ENCODE results near the gene FAM193A. TPM values are rescaled to one million over a fixed set of nuclear protein-coding genes. Genes with fewer than 3 reads are reported as not detected.

Gene FAM193A
- polyA plus RNA-seq, 1 experiment = 5.9 TPM

GRCh38 chr4:2695346-2696060, 159.1 kb downstream of the FAM193A start:
- CTCF ChIA-PET = interaction anchor here (0.6 kb wide), 2 partner anchors 25 to 36 kb away, joined by 3 to 6 read pairs; no protein-coding TSS in a partner anchor

DNA sequence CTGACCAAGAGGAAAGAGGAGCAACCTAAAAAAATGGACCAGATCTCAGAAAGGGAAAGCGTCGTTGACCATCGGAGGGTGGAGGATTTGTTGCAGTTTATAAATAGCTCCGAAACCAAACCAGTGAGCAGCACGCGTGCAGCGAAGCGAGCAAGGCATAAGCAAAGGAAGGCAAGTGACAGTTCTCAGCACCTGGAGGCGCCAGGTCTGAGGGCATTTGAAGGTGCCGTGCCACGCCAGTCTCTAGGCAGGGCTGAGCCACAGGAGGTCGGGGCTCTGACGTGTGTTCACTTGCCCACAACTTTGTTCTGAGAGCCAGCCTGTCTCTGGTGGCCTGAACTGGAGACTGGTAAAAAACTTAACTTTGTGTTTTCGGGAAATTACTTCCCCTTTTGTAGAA, 160.0 kb downstream of the FAM193A start:
- ChIA-PET POLR2A (no interaction called here), CTCF (no interaction called here)
- Histone ChIP-seq H3K27me3 (ENCODE audit: control insufficient read depth, insufficient read depth, low read length) (no peaks in the 10 kb centered on the region), H3K9me3 (ENCODE audit: control insufficient read depth, insufficient read depth, low read length) (no peaks in the 10 kb centered on the region), H3K27ac (ENCODE audit: low read depth, low read length) (no peak overlapping the region), H3K4me3 (ENCODE audit: low read depth, low read length) (no peak overlapping the region)
- no peak for TF ChIP-seq CTCF (IDR thresholded peaks at IDR 0.05; ENCODE audit: low read depth, low read length)
- no peak for DNase-seq (ENCODE audit: low read depth, low spot score)

More at GRCh38 chr4:2695346-2696060, 159.1 kb downstream of the FAM193A start:
- POLR2A ChIA-PET = no interaction called here
- no peak for TF ChIP-seq CTCF (IDR thresholded peaks at IDR 0.05; ENCODE audit: low read depth, low read length)
- no peak overlapping the region for H3K4me3 ChIP-seq (ENCODE audit: low read depth, low read length)
- DNase-seq (ENCODE audit: low read depth, low spot score) = no peak
- no peaks in the 10 kb centered on the region for H3K27me3 ChIP-seq (ENCODE audit: control insufficient read depth, insufficient read depth, low read length)
- no peaks in the 10 kb centered on the region for H3K9me3 ChIP-seq (ENCODE audit: control insufficient read depth, insufficient read depth, low read length)
- H3K27ac ChIP-seq (ENCODE audit: low read depth, low read length) = no peak overlapping the region

- H3K9me3 ChIP-seq (ENCODE audit: control insufficient read depth, insufficient read depth, low read length) = no peaks in the 10 kb centered on the region
- no peak for TF ChIP-seq CTCF (IDR thresholded peaks at IDR 0.05; ENCODE audit: low read depth, low read length)
- H3K4me3 ChIP-seq (ENCODE audit: low read depth, low read length) = no peak overlapping the region
- no peaks in the 10 kb centered on the region for H3K27me3 ChIP-seq (ENCODE audit: control insufficient read depth, insufficient read depth, low read length)
- POLR2A ChIA-PET = no interaction called here
- no peak for DNase-seq (ENCODE audit: low read depth, low spot score)
- CTCF ChIA-PET = no interaction called here
- no peak overlapping the region for H3K27ac ChIP-seq (ENCODE audit: low read depth, low read length)
Observed at GRCh38 chr4:2697995-2698414, 161.6 kb downstream of the FAM193A start.

GRCh38 chr4:2698504-2698903, 162.1 kb downstream of the FAM193A start:
- Histone ChIP-seq H3K27me3 (ENCODE audit: control insufficient read depth, insufficient read depth, low read length) (no peaks in the 10 kb centered on the region), H3K27ac (ENCODE audit: low read depth, low read length) (no peak overlapping the region), H3K9me3 (ENCODE audit: control insufficient read depth, insufficient read depth, low read length) (no peaks in the 10 kb centered on the region), H3K4me3 (ENCODE audit: low read depth, low read length) (no peak overlapping the region)
- TF ChIP-seq CTCF (IDR thresholded peaks at IDR 0.05; ENCODE audit: low read depth, low read length) = no peak
- no peak for DNase-seq (ENCODE audit: low read depth, low spot score)
- POLR2A ChIA-PET = interaction anchor here (0.7 kb wide), 1 partner anchor 12 kb away, joined by 4 read pairs; no protein-coding TSS in a partner anchor
- CTCF ChIA-PET = no interaction called here

DNA sequence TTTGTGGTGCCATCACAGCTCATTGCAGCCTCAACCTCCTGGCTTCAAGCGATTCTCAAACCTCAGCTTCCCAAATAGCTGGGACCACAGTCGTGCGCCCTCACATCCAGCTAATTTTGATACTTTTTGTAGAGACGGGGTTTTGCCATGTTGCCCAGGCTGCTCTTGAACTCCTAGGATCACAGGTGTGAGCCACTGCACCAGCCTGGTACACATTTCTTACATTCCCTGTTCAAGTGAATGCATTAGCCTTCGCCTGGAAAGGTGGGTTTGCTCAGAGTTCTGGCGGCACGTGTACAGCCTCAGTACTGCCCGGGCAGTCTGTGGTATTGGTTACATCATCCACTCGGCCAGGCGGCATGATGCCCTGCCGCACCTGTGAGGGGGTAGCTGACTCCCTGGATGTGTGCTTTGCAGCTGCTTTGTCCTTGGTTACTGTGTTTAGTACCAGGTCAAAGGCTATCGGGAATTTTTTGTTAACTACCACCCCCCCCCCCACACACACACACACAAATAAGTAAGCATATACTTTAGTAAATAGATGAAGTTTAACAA, 162.6 kb downstream of the FAM193A start:
- Histone ChIP-seq H3K27me3 (ENCODE audit: control insufficient read depth, insufficient read depth, low read length) (no peaks in the 10 kb centered on the region), H3K27ac (ENCODE audit: low read depth, low read length) (no peak overlapping the region), H3K9me3 (ENCODE audit: control insufficient read depth, insufficient read depth, low read length) (no peaks in the 10 kb centered on the region), H3K4me3 (ENCODE audit: low read depth, low read length) (no peak overlapping the region)
- no peak for DNase-seq (ENCODE audit: low read depth, low spot score)
- POLR2A ChIA-PET = interaction anchor here (0.7 kb wide), 1 partner anchor 13 kb away, joined by 4 read pairs; no protein-coding TSS in a partner anchor
- CTCF ChIA-PET = no interaction called here
- TF ChIP-seq CTCF (IDR thresholded peaks at IDR 0.05; ENCODE audit: low read depth, low read length) = no peak

Measured in AG04450 (cell line).